Neural cell (in vitro differentiated cells): ENCODE data around the gene SLC13A5. TPM values are rescaled to one million over a fixed set of nuclear protein-coding genes. Genes with fewer than 3 reads are reported as not detected.

Source experiments
- H2AFZ ChIP-seq: fragments of 200-600, 300-800 bp; sonication (generic), shearing (Covaris generic); 2 replicates; pipeline ENCODE4 v1.6.0; 2014; ENCODE audit warnings: low read depth, mild to moderate bottlenecking, antibody characterized with exemption, low read length, moderate library complexity
- H3F3A ChIP-seq: fragments of 200-600 bp; shearing (Covaris generic); 2 replicates; pipeline ENCODE4 v1.6.1; 2016; ENCODE audit warnings: mild to moderate bottlenecking, moderate library complexity, mixed read lengths, antibody characterized with exemption, low read length; ENCODE audit not compliant: insufficient read depth, poor library complexity, severe bottlenecking
- H3K27ac ChIP-seq: fragments of 200-600, 300-800 bp; sonication (generic), shearing (Covaris generic); 2 replicates; pipeline ENCODE4 v1.5.1; 2014; ENCODE audit warnings: mild to moderate bottlenecking, low read length, moderate library complexity
- H3K27me3 ChIP-seq: fragments of 300-800, 200-600 bp; sonication (generic), shearing (Covaris generic); 2 replicates; pipeline ENCODE4 v1.6.0; 2014; ENCODE audit warnings: mild to moderate bottlenecking, low read depth, low read length, moderate library complexity; ENCODE audit not compliant: insufficient read depth
- H3K36me3 ChIP-seq: fragments of 300-800, 200-600 bp; sonication (generic), shearing (Covaris generic); 2 replicates; pipeline ENCODE4 v1.5.1; 2014; ENCODE audit warnings: mild to moderate bottlenecking, antibody characterized with exemption, low read length, moderate library complexity; ENCODE audit not compliant: insufficient read depth
- H3K4me2 ChIP-seq: fragments of 300-800, 200-600 bp; sonication (generic), shearing (Covaris generic); 2 replicates; pipeline ENCODE4 v1.6.0; 2014; ENCODE audit warnings: mild to moderate bottlenecking, low read length
- H3K4me3 ChIP-seq: fragments of 300-800, 200-600 bp; sonication (generic), shearing (Covaris generic); 2 replicates; pipeline ENCODE4 v1.5.1; 2014; ENCODE audit warnings: mild to moderate bottlenecking, low read length, moderate library complexity
- H3K79me2 ChIP-seq: fragments of 200-600 bp; shearing (Covaris generic); replicated peaks from 2 replicates; pipeline ENCODE4 v1.6.0; 2014; ENCODE audit warnings: mild to moderate bottlenecking, low read length, moderate library complexity; ENCODE audit not compliant: insufficient read depth
- H3K9ac ChIP-seq: fragments of 300-800, 200-600 bp; sonication (generic), shearing (Covaris generic); 2 replicates; pipeline ENCODE4 v1.6.1; 2016; ENCODE audit warnings: mild to moderate bottlenecking, low read length, mixed read lengths
- H3K9me2 ChIP-seq: fragments of 200-600 bp; shearing (Covaris generic); 2 replicates; pipeline ENCODE4 v1.6.1; 2016; ENCODE audit warnings: mild to moderate bottlenecking, low read length, mixed read lengths; ENCODE audit not compliant: insufficient read depth
- H3K9me3 ChIP-seq: fragments of 200-600, 300-800 bp; sonication (generic), shearing (Covaris generic); 2 replicates; pipeline ENCODE4 v1.6.1; 2016; ENCODE audit warnings: mild to moderate bottlenecking, mixed run types, low read length, moderate library complexity, mixed read lengths
- H4K20me1 ChIP-seq: fragments of 200-600 bp; shearing (Covaris generic); 2 replicates; pipeline ENCODE4 v1.6.1; 2016; ENCODE audit warnings: mild to moderate bottlenecking, mixed run types; ENCODE audit not compliant: insufficient read depth
- CTCF ChIP-seq: fragments of 450-650 bp; IDR thresholded peaks from 2 replicates; pipeline ENCODE4 v1.5.1; 2014; ENCODE audit warnings: antibody characterized with exemption, mild to moderate bottlenecking, moderate library complexity; ENCODE audit not compliant: poor library complexity, severe bottlenecking
- EP300 ChIP-seq: fragments of 450-650 bp; conservative IDR thresholded peaks from 2 replicates; pipeline ENCODE4 v1.6.1; 2014; ENCODE audit warnings: antibody characterized with exemption, mild to moderate bottlenecking, moderate library complexity; ENCODE audit not compliant: poor library complexity, severe bottlenecking
- EZH2 ChIP-seq: fragments of 200-600, 300-800 bp; shearing (Covaris generic), sonication (generic); IDR thresholded peaks from 2 replicates; pipeline ENCODE4 v1.6.1; 2014; ENCODE audit warnings: antibody characterized with exemption, low read length, borderline replicate concordance, mild to moderate bottlenecking; ENCODE audit not compliant: insufficient read depth, poor library complexity, severe bottlenecking
- MXI1 ChIP-seq: fragments of 450-650 bp; conservative IDR thresholded peaks from 2 replicates; pipeline ENCODE4 v1.6.1; 2014; ENCODE audit warnings: antibody characterized with exemption, mild to moderate bottlenecking; ENCODE audit not compliant: poor library complexity, severe bottlenecking
- POLR2AphosphoS5 ChIP-seq: IDR thresholded peaks from 2 replicates; pipeline ENCODE4 v1.6.1; 2012
- RAD21 ChIP-seq: fragments of 450-650 bp; conservative IDR thresholded peaks from 2 replicates; pipeline ENCODE4 v1.6.1; 2014; ENCODE audit warnings: antibody characterized with exemption, mild to moderate bottlenecking, moderate library complexity
- REST ChIP-seq: IDR thresholded peaks from 2 replicates; pipeline ENCODE4 v1.6.1; 2012; ENCODE audit warnings: borderline replicate concordance
- SMC3 ChIP-seq: fragments of 450-650 bp; conservative IDR thresholded peaks from 2 replicates; pipeline ENCODE4 v1.6.1; 2014; ENCODE audit warnings: antibody characterized with exemption, mild to moderate bottlenecking, moderate library complexity; ENCODE audit not compliant: poor library complexity
- TAF1 ChIP-seq: IDR thresholded peaks from 2 replicates; pipeline ENCODE4 v1.6.1; 2012; ENCODE audit warnings: low read depth
- polyA plus RNA-seq: library from polyadenylated mRNA; depleted of rRNA; stranded (reverse); fragments of >200 nt; gene quantifications from 2 replicates; pipeline ENCODE4 v1.2.3, GENCODE V29; 2014

The SLC13A5 gene
- polyA plus RNA-seq, 1 donor from 2014 or later: not detected

- Histone ChIP-seq H3K9me2 (no peaks in the 10 kb centered on the region), H3K79me2 (no peaks in the 10 kb centered on the region), H3K4me2 (no peak overlapping the region), H3K27ac (no peak overlapping the region), H3K4me3 (no peak overlapping the region), H3F3A (no peaks in the 10 kb centered on the region), H3K9ac (no peak overlapping the region), H3K9me3 (no peaks in the 10 kb centered on the region), H3K27me3 (no peaks in the 10 kb centered on the region), H2AFZ (no peak overlapping the region), H4K20me1 (no peaks in the 10 kb centered on the region), H3K36me3 (no peaks in the 10 kb centered on the region)
- TF ChIP-seq RAD21: no peak
- no peak for TF ChIP-seq REST
- no peak for TF ChIP-seq TAF1
- TF ChIP-seq EZH2: no peak
- no peak for TF ChIP-seq EP300
- no peak for TF ChIP-seq POLR2AphosphoS5
- no peak for TF ChIP-seq CTCF
- no peak for TF ChIP-seq SMC3
- no peak for TF ChIP-seq MXI1
Measured at GRCh38 chr17:6676802-6677157, 36.4 kb downstream of the SLC13A5 start.

- Histone ChIP-seq H3K36me3 (no peaks in the 10 kb centered on the region), H2AFZ (no peak overlapping the region), H3K27ac (no peak overlapping the region), H3K79me2 (no peaks in the 10 kb centered on the region), H3K9me3 (no peaks in the 10 kb centered on the region), H3K9me2 (no peaks in the 10 kb centered on the region), H3F3A (no peaks in the 10 kb centered on the region), H4K20me1 (no peaks in the 10 kb centered on the region), H3K4me2 (no peak overlapping the region), H3K4me3 (no peak overlapping the region), H3K27me3 (no peaks in the 10 kb centered on the region), H3K9ac (no peak overlapping the region)
- TF ChIP-seq EP300: no peak
Measured at GRCh38 chr17:6675201-6675825, 37.9 kb downstream of the SLC13A5 start.

GRCh38 chr17:6674586-6674985 is 38.6 kb downstream of the SLC13A5 start:
- H3K9ac ChIP-seq: no peak overlapping the region
- no peak for TF ChIP-seq POLR2AphosphoS5
- TF ChIP-seq RAD21: no peak
- no peak for TF ChIP-seq REST
- TF ChIP-seq SMC3: no peak
- TF ChIP-seq EP300: no peak
- no peak for TF ChIP-seq CTCF
- TF ChIP-seq TAF1: no peak
- no peak overlapping the region for H3K4me2 ChIP-seq
- H4K20me1 ChIP-seq: no peaks in the 10 kb centered on the region
- H3K79me2 ChIP-seq: no peaks in the 10 kb centered on the region
- H3F3A ChIP-seq: no peaks in the 10 kb centered on the region
- H3K4me3 ChIP-seq: no peak overlapping the region
- no peak overlapping the region for H3K27ac ChIP-seq
- no peaks in the 10 kb centered on the region for H3K9me3 ChIP-seq
- no peak overlapping the region for H2AFZ ChIP-seq
- no peaks in the 10 kb centered on the region for H3K27me3 ChIP-seq
- no peaks in the 10 kb centered on the region for H3K36me3 ChIP-seq
- no peaks in the 10 kb centered on the region for H3K9me2 ChIP-seq
